ENCODE measurements around the gene WNK1.

WNK1 gene

DNA sequence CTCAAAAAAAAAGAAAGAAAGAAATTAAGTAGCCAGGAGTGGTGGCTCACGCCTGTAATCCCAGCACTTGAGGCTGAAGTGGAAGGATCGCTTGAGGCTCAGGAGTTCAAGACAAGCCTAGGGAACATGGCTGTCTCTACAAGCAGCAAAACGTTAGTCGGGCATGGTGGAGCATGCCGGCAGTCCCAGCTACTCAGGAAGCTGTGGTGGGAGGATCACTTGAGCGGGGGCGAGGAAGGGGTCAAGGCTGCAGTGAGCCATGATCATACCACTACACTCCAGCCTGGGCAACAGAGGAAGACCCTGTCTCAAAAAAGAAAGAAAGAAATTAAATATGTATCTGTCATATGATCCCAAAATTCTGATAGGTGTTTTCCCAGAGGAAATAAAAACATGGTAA is 191.8 kb downstream of the WNK1 start:
- H3K36me3 ChIP-seq (ENCODE audit: control insufficient read depth in 1 of 2, insufficient read depth in 2 of 2, low read length in 2 of 2), result peaks cover 0 to 10% of the 10 kb centered on the region in 2 donors
- no peak overlapping the region for H3K27ac ChIP-seq (ENCODE audit: low read depth, low read length)
- no peak overlapping the region for H3K9ac ChIP-seq (ENCODE audit: low read depth in 1 of 2, low read length in 2 of 2)
- no peaks in the 10 kb centered on the region for H3K27me3 ChIP-seq (ENCODE audit: control insufficient read depth in 1 of 2, insufficient read depth in 2 of 2, low read length in 2 of 2)
- no peaks in the 10 kb centered on the region for H3K9me3 ChIP-seq (ENCODE audit: control insufficient read depth in 1 of 2, low read length in 2 of 2)
- H3K4me1 ChIP-seq (ENCODE audit: control insufficient read depth in 1 of 2, insufficient read depth in 2 of 2, low read length in 2 of 2), result peaks cover 7 to 9% of the 10 kb centered on the region in 2 donors
- H3K4me3 ChIP-seq (ENCODE audit: low read depth in 1 of 2, low read length in 2 of 2), result no peak overlapping the region

DNA sequence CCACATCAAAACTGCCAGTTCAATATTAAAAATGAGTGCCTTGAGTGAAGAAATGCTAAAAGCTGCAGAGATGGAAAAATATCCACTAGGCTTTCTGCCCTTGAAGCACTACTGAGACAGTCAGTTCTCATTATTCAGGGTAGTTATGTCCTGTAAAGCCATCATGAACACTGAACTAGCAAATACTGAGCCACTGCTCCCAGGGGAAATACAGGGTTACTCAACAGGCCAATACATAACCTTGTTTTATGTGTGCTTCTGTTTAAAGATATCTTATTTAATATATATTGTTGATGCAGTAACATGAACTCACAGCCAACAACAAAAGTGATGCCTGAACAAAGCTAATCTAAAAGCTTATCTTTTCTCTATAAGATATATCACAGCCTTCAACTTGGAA is 193.8 kb downstream of the WNK1 start:
- H3K27me3 ChIP-seq (ENCODE audit: control insufficient read depth in 1 of 2, insufficient read depth in 2 of 2, low read length in 2 of 2), result no peaks in the 10 kb centered on the region
- peaks cover 0 to 9% of the 10 kb centered on the region in 2 donors for H3K36me3 ChIP-seq (ENCODE audit: control insufficient read depth in 1 of 2, insufficient read depth in 2 of 2, low read length in 2 of 2)
- no peaks in the 10 kb centered on the region for H3K9me3 ChIP-seq (ENCODE audit: control insufficient read depth in 1 of 2, low read length in 2 of 2)
- H3K27ac ChIP-seq (ENCODE audit: low read depth, low read length), result no peak overlapping the region
- peaks cover 7 to 9% of the 10 kb centered on the region in 2 donors for H3K4me1 ChIP-seq (ENCODE audit: control insufficient read depth in 1 of 2, insufficient read depth in 2 of 2, low read length in 2 of 2)
- H3K4me3 ChIP-seq (ENCODE audit: low read depth in 1 of 2, low read length in 2 of 2), result no peak overlapping the region
- H3K9ac ChIP-seq (ENCODE audit: low read depth in 1 of 2, low read length in 2 of 2), result no peak overlapping the region

DNA sequence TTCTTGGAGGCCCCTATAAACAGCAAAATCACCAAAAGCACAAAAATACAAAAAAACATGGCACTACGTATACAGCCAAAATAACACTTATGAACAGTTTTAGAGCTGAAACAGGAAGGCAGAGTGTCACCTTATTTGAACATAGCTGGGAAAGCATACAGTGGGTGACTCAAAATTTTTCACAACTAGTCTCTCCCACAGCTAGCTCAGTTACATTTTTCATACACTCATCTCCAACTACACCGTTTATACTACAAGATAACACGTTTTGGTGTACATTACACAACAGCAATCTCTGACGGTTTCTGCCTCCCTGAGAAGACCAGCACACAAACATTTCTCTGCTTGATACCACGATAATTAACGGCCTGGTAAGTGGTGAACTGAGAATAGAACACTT is 194.3 kb downstream of the WNK1 start:
- H3K36me3 ChIP-seq (ENCODE audit: control insufficient read depth in 1 of 2, insufficient read depth in 2 of 2, low read length in 2 of 2), result peaks cover 0 to 9% of the 10 kb centered on the region in 2 donors
- H3K9ac ChIP-seq (ENCODE audit: low read depth in 1 of 2, low read length in 2 of 2), result no peak overlapping the region
- no peaks in the 10 kb centered on the region for H3K27me3 ChIP-seq (ENCODE audit: control insufficient read depth in 1 of 2, insufficient read depth in 2 of 2, low read length in 2 of 2)
- no peak overlapping the region for H3K27ac ChIP-seq (ENCODE audit: low read depth, low read length)
- peaks cover 7 to 9% of the 10 kb centered on the region in 2 donors for H3K4me1 ChIP-seq (ENCODE audit: control insufficient read depth in 1 of 2, insufficient read depth in 2 of 2, low read length in 2 of 2)
- no peak overlapping the region for H3K4me3 ChIP-seq (ENCODE audit: low read depth in 1 of 2, low read length in 2 of 2)
- no peaks in the 10 kb centered on the region for H3K9me3 ChIP-seq (ENCODE audit: control insufficient read depth in 1 of 2, low read length in 2 of 2)

GRCh38 chr12:948238-948637 is 195.9 kb downstream of the WNK1 start:
- Histone ChIP-seq H3K9ac (ENCODE audit: low read depth in 1 of 2, low read length in 2 of 2) (peak overlapping the region in 1 of 2 donors; percentile 86), H3K27ac (ENCODE audit: low read depth, low read length) (no peak overlapping the region), H3K4me3 (ENCODE audit: low read depth in 1 of 2, low read length in 2 of 2) (peak overlapping the region; percentile 97)

GRCh38 chr12:949453-950191 is 197.2 kb downstream of the WNK1 start, which contains the start of gene RAD52:
TSS of gene RAD52 (minus strand) at chr12:949694. CDS start at chr12:933058, 16,636 bp downstream.
- Histone ChIP-seq H3K9me3 (ENCODE audit: control insufficient read depth in 1 of 2, low read length in 2 of 2) (no peaks in the 10 kb centered on the region), H3K36me3 (ENCODE audit: control insufficient read depth in 1 of 2, insufficient read depth in 2 of 2, low read length in 2 of 2) (no peaks in the 10 kb centered on the region), H3K27me3 (ENCODE audit: control insufficient read depth in 1 of 2, insufficient read depth in 2 of 2, low read length in 2 of 2) (no peaks in the 10 kb centered on the region), H3K27ac (ENCODE audit: low read depth, low read length) (peak within 1 kb of the TSS; percentile 84), H3K4me1 (ENCODE audit: control insufficient read depth in 1 of 2, insufficient read depth in 2 of 2, low read length in 2 of 2) (peaks cover 7 to 9% of the 10 kb centered on the region in 2 donors), H3K9ac (ENCODE audit: low read depth in 1 of 2, low read length in 2 of 2) (peak within 1 kb of the TSS; percentile 86 to 96), H3K4me3 (ENCODE audit: low read depth in 1 of 2, low read length in 2 of 2) (peak within 1 kb of the TSS; percentile 97)

More at GRCh38 chr12:948238-948637, 195.9 kb downstream of the WNK1 start:
- H3K27me3 ChIP-seq (ENCODE audit: control insufficient read depth in 1 of 2, insufficient read depth in 2 of 2, low read length in 2 of 2), result no peaks in the 10 kb centered on the region
- H3K36me3 ChIP-seq (ENCODE audit: control insufficient read depth in 1 of 2, insufficient read depth in 2 of 2, low read length in 2 of 2), result peaks cover 0 to 5% of the 10 kb centered on the region in 2 donors
- H3K9me3 ChIP-seq (ENCODE audit: control insufficient read depth in 1 of 2, low read length in 2 of 2), result no peaks in the 10 kb centered on the region
- H3K4me1 ChIP-seq (ENCODE audit: control insufficient read depth in 1 of 2, insufficient read depth in 2 of 2, low read length in 2 of 2), result peaks cover 7 to 9% of the 10 kb centered on the region in 2 donors

- Histone ChIP-seq H3K9me3 (ENCODE audit: control insufficient read depth in 1 of 2, low read length in 2 of 2) (no peaks in the 10 kb centered on the region), H3K4me1 (ENCODE audit: control insufficient read depth in 1 of 2, insufficient read depth in 2 of 2, low read length in 2 of 2) (peaks cover 7 to 9% of the 10 kb centered on the region in 2 donors), H3K27ac (ENCODE audit: low read depth, low read length) (no peak overlapping the region), H3K4me3 (ENCODE audit: low read depth in 1 of 2, low read length in 2 of 2) (no peak overlapping the region), H3K9ac (ENCODE audit: low read depth in 1 of 2, low read length in 2 of 2) (no peak overlapping the region), H3K36me3 (ENCODE audit: control insufficient read depth in 1 of 2, insufficient read depth in 2 of 2, low read length in 2 of 2) (no peaks in the 10 kb centered on the region), H3K27me3 (ENCODE audit: control insufficient read depth in 1 of 2, insufficient read depth in 2 of 2, low read length in 2 of 2) (no peaks in the 10 kb centered on the region)
These were observed 198.8 kb downstream of the WNK1 start for GRCh38 chr12:951176-951575.

DNA sequence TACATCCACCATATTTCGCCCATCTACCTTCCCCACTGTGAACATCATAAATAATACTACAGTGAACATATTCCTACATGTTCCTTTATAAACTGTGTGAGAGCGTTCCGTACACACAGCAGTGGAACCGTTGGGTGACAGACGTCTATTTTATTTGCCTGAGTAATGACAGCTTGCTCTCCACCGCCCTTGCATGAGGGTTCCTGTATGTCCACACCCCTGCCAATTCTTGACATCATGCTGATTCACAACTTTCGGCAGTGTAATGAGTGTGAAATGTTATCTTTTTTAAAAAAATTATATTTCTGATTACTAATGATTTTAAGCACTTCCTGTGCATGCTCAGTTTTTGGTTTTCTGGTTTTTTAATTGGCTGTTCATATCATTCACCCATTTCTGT is 201.4 kb downstream of the WNK1 start:
- no peaks in the 10 kb centered on the region for H3K36me3 ChIP-seq (ENCODE audit: control insufficient read depth in 1 of 2, insufficient read depth in 2 of 2, low read length in 2 of 2)
- H3K27ac ChIP-seq (ENCODE audit: low read depth, low read length), result no peak overlapping the region
- no peak overlapping the region for H3K4me3 ChIP-seq (ENCODE audit: low read depth in 1 of 2, low read length in 2 of 2)
- H3K9ac ChIP-seq (ENCODE audit: low read depth in 1 of 2, low read length in 2 of 2), result no peak overlapping the region
- no peaks in the 10 kb centered on the region for H3K27me3 ChIP-seq (ENCODE audit: control insufficient read depth in 1 of 2, insufficient read depth in 2 of 2, low read length in 2 of 2)
- no peaks in the 10 kb centered on the region for H3K4me1 ChIP-seq (ENCODE audit: control insufficient read depth in 1 of 2, insufficient read depth in 2 of 2, low read length in 2 of 2)
- no peaks in the 10 kb centered on the region for H3K9me3 ChIP-seq (ENCODE audit: control insufficient read depth in 1 of 2, low read length in 2 of 2)

GRCh38 chr12:954741-955140 is 202.4 kb downstream of the WNK1 start:
- H3K27ac ChIP-seq (ENCODE audit: low read depth, low read length), result no peak overlapping the region
- no peaks in the 10 kb centered on the region for H3K36me3 ChIP-seq (ENCODE audit: control insufficient read depth in 1 of 2, insufficient read depth in 2 of 2, low read length in 2 of 2)
- no peak overlapping the region for H3K4me3 ChIP-seq (ENCODE audit: low read depth in 1 of 2, low read length in 2 of 2)
- H3K9me3 ChIP-seq (ENCODE audit: control insufficient read depth in 1 of 2, low read length in 2 of 2), result no peaks in the 10 kb centered on the region
- no peaks in the 10 kb centered on the region for H3K27me3 ChIP-seq (ENCODE audit: control insufficient read depth in 1 of 2, insufficient read depth in 2 of 2, low read length in 2 of 2)
- no peak overlapping the region for H3K9ac ChIP-seq (ENCODE audit: low read depth in 1 of 2, low read length in 2 of 2)
- no peaks in the 10 kb centered on the region for H3K4me1 ChIP-seq (ENCODE audit: control insufficient read depth in 1 of 2, insufficient read depth in 2 of 2, low read length in 2 of 2)

DNA sequence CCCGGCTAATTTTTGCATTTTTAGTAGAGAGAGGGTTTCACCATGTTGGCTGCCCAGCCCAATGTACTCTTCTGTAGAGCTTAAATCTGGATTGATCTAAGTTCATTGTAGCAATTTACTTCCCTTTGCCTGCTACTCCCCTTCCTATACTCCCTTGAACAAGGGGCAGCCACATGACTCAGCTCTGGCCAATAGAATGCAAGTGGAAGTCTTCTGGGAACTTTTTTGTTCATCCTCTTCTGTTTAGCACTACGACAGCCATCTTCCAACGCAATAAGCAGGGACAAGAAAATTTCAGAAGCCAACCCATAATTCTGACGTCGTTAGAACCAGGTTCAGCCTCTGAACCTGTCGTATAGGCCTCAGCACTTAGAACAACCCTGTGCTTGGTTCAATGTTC is 203.6 kb downstream of the WNK1 start:
- Histone ChIP-seq H3K27ac (ENCODE audit: low read depth, low read length) (no peak overlapping the region), H3K9ac (ENCODE audit: low read depth in 1 of 2, low read length in 2 of 2) (no peak overlapping the region), H3K27me3 (ENCODE audit: control insufficient read depth in 1 of 2, insufficient read depth in 2 of 2, low read length in 2 of 2) (no peaks in the 10 kb centered on the region), H3K4me3 (ENCODE audit: low read depth in 1 of 2, low read length in 2 of 2) (no peak overlapping the region), H3K9me3 (ENCODE audit: control insufficient read depth in 1 of 2, low read length in 2 of 2) (no peaks in the 10 kb centered on the region), H3K36me3 (ENCODE audit: control insufficient read depth in 1 of 2, insufficient read depth in 2 of 2, low read length in 2 of 2) (no peaks in the 10 kb centered on the region), H3K4me1 (ENCODE audit: control insufficient read depth in 1 of 2, insufficient read depth in 2 of 2, low read length in 2 of 2) (no peaks in the 10 kb centered on the region)

DNA sequence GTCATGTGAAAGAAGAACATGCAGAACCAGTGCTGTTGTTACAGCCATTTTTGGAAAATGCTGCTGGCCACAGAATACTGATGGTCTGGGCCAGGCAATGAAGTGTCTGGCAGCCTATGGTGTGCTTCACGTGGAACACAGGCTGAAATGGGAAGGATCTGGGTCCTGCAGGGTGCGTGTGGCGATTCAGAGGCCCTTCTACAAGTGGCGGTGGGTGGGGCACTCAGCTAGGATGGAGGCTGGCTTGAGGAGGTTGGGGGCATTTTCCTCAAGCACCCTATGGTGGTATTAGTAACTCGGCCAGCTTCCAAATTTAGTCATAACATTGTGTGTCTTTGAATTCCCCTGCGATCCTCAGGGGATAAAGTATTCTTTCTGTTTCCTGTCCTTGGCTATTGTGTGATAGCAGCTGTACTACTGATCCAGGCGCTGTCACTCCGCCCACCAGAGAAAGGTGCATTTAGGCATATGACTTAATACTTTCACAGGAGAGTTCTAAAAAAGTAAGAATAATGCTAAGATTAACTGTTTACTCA is 206.3 kb downstream of the WNK1 start:
- H3K9me3 ChIP-seq (ENCODE audit: control insufficient read depth in 1 of 2, low read length in 2 of 2), result no peaks in the 10 kb centered on the region
- no peak overlapping the region for H3K27ac ChIP-seq (ENCODE audit: low read depth, low read length)
- H3K36me3 ChIP-seq (ENCODE audit: control insufficient read depth in 1 of 2, insufficient read depth in 2 of 2, low read length in 2 of 2), result no peaks in the 10 kb centered on the region
- no peak overlapping the region for H3K9ac ChIP-seq (ENCODE audit: low read depth in 1 of 2, low read length in 2 of 2)
- no peaks in the 10 kb centered on the region for H3K4me1 ChIP-seq (ENCODE audit: control insufficient read depth in 1 of 2, insufficient read depth in 2 of 2, low read length in 2 of 2)
- no peaks in the 10 kb centered on the region for H3K27me3 ChIP-seq (ENCODE audit: control insufficient read depth in 1 of 2, insufficient read depth in 2 of 2, low read length in 2 of 2)
- H3K4me3 ChIP-seq (ENCODE audit: low read depth in 1 of 2, low read length in 2 of 2), result no peak overlapping the region

All from duodenal mucosa (tissue), 2 donors.